Measurements from ENCODE around the gene TCEAL4. TPM values are rescaled to one million over a fixed set of nuclear protein-coding genes. Genes with fewer than 3 reads are reported as not detected.
A peak's percentile ranks its signal among the peaks of the same experiment; 100 is the strongest.

Gene TCEAL4
- 1 to 10 TPM; 4.0 to 8.2 TPM for total RNA-seq

- H3K4me3 Mint-ChIP-seq = peak within 1 kb of the TSS; percentile 74
- H3K27me3 Mint-ChIP-seq = peaks cover 19 to 34% of the 10 kb centered on the region in 2 donors
- no peak for DNase-seq (ENCODE audit: low spot score)
- peak within 1 kb of the TSS in 1 of 2 donors; percentile 28 for H3K27ac Mint-ChIP-seq
- no peaks in the 10 kb centered on the region for H3K9me3 Mint-ChIP-seq
- peaks cover 4% of the 10 kb centered on the region for H3K36me3 Mint-ChIP-seq
- peaks cover 4 to 5% of the 10 kb centered on the region in 2 donors for H3K4me1 Mint-ChIP-seq (ENCODE audit: low read depth in 2 of 2)
- peak; percentile 62 to 70 for ATAC-seq
Measured at GRCh38 chrX:103585411-103586313, at the start of gene TCEAL4. TCEAL4 (plus strand) TSS chrX:103585515; CDS start chrX:103586676, 1,161 bp downstream.

DNA sequence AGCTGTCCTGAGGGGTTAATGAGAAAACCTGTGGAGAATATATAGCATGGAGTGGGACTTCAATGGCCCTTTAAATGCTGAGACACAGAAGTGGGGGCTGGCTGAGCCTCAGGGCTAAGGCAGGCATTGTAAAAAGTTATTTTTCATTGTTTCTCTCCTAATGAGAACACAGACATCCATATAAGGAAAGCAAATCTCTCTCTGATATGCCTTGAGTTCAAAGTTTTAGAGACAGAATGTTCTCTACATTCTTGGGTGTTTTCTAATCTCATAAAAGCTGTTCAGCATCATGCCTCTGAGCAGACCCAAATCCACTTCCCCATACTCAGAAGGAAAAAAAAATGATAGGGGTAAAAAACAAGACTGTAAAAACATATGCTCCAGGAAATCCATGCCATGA lies 49.2 kb upstream of the TCEAL4 start:
- no peaks in the 10 kb centered on the region for H3K36me3 Mint-ChIP-seq
- no peak overlapping the region for H3K27ac Mint-ChIP-seq
- no peak overlapping the region for H3K4me3 Mint-ChIP-seq
- DNase-seq (ENCODE audit: low spot score) = no peak
- H3K4me1 Mint-ChIP-seq (ENCODE audit: low read depth in 2 of 2) = peaks cover 4 to 8% of the 10 kb centered on the region in 2 donors
- ATAC-seq = no peak
- no peaks in the 10 kb centered on the region for H3K9me3 Mint-ChIP-seq
- peaks cover 6 to 14% of the 10 kb centered on the region in 2 donors for H3K27me3 Mint-ChIP-seq

DNA sequence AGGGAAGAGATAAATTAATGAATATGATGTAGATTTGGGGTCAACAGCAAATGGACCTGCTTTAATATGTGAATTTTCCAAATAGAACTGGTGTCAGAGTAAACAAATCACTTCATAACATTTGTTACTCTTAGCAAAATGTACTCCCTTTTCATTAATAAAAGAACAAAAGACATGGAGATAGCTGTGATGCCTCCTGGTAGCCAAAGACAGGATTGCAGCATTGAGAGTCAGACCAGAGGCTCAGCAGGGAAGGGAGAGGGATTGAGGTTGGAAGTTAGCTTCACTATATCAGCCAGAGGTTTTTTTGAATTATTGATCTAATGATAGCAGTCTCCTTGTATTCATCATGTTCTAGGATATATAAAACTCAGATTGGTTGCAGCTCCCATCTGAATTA lies 48.6 kb upstream of the TCEAL4 start:
- H3K9me3 Mint-ChIP-seq = no peaks in the 10 kb centered on the region
- ATAC-seq (no peak), DNase-seq (ENCODE audit: low spot score) (no peak)
- H3K27me3 Mint-ChIP-seq = peaks cover 6 to 14% of the 10 kb centered on the region in 2 donors
- H3K27ac Mint-ChIP-seq = no peak overlapping the region
- H3K36me3 Mint-ChIP-seq = no peaks in the 10 kb centered on the region
- no peak overlapping the region for H3K4me3 Mint-ChIP-seq
- H3K4me1 Mint-ChIP-seq (ENCODE audit: low read depth in 2 of 2) = peaks cover 4 to 8% of the 10 kb centered on the region in 2 donors

DNA sequence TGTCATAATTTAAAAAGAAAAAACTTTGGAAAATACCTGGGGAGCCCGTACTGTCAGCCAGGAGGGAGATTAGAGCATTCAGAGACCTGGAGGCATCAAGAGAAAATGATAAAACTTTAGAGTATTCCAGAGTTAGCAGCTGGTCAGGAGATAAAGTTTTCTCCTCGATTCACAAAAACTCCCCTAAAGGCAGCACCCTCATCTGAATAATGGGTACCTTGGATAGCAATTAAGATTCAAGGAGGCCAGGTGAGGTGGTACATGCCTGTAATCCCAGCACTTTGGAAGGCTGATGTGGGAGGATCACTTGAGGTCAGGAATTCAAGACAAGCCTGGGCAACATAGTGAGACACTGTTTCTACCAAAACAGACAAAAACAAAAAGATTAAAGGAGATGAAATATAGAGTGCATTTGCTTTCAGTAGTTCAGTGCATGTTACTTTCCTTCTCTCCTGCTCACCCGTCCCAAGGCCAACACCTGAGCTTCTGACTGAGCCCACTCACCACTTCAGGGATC lies 47.4 kb upstream of the TCEAL4 start:
- Mint-ChIP-seq H3K4me3 (no peak overlapping the region), H3K9me3 (no peaks in the 10 kb centered on the region), H3K4me1 (ENCODE audit: low read depth in 2 of 2) (peaks cover 4 to 8% of the 10 kb centered on the region in 2 donors), H3K27me3 (peaks cover 6 to 14% of the 10 kb centered on the region in 2 donors), H3K36me3 (no peaks in the 10 kb centered on the region), H3K27ac (no peak overlapping the region)
- DNase-seq (ENCODE audit: low spot score) (no peak), ATAC-seq (no peak)

GRCh38 chrX:103538728-103539127 lies 46.6 kb upstream of the TCEAL4 start:
- Mint-ChIP-seq H3K9me3 (no peaks in the 10 kb centered on the region), H3K27ac (no peak overlapping the region), H3K27me3 (peaks cover 3 to 10% of the 10 kb centered on the region in 2 donors), H3K4me3 (no peak overlapping the region), H3K4me1 (ENCODE audit: low read depth in 2 of 2) (peaks cover under 1 to 4% of the 10 kb centered on the region in 2 donors), H3K36me3 (no peaks in the 10 kb centered on the region)
- DNase-seq (ENCODE audit: low spot score) = no peak
- ATAC-seq = peak in 1 of 2 donors; percentile 13

DNA sequence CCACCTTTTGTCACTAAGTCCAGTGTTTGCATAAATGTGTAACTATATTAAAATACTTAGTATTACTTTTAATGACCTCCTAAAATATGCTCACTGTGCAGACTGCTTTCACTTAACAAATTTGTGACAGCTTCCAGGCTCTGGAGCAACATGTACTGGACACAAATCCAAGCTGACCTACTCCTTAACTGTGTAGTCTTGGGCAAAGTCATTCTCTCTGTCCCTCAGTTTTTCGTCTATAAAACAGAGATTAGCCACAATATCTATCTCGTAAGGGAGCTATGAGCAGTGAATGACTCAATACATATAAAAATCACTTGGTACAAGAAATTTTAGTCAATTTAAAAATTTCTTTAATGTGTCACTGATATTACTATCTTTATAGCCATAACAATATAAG lies 45.6 kb upstream of the TCEAL4 start:
- H3K9me3 Mint-ChIP-seq = no peaks in the 10 kb centered on the region
- DNase-seq (ENCODE audit: low spot score) = no peak
- H3K4me1 Mint-ChIP-seq (ENCODE audit: low read depth in 2 of 2) = no peaks in the 10 kb centered on the region
- no peak for ATAC-seq
- H3K27ac Mint-ChIP-seq = no peak overlapping the region
- no peak overlapping the region for H3K4me3 Mint-ChIP-seq
- H3K36me3 Mint-ChIP-seq = no peaks in the 10 kb centered on the region
- peaks cover 0 to 9% of the 10 kb centered on the region in 2 donors for H3K27me3 Mint-ChIP-seq

- Mint-ChIP-seq H3K4me3 (no peak overlapping the region), H3K9me3 (no peaks in the 10 kb centered on the region), H3K4me1 (ENCODE audit: low read depth in 2 of 2) (no peaks in the 10 kb centered on the region), H3K36me3 (no peaks in the 10 kb centered on the region), H3K27ac (no peak overlapping the region), H3K27me3 (peaks cover 0 to 10% of the 10 kb centered on the region in 2 donors)
- ATAC-seq = no peak
- DNase-seq (ENCODE audit: low spot score) = no peak
Measured at GRCh38 chrX:103540145-103540544, 45.2 kb upstream of the TCEAL4 start.

- H3K27ac Mint-ChIP-seq = no peak overlapping the region
- peaks cover 0 to 37% of the 10 kb centered on the region in 2 donors for H3K27me3 Mint-ChIP-seq
- H3K36me3 Mint-ChIP-seq = no peaks in the 10 kb centered on the region
- H3K4me1 Mint-ChIP-seq (ENCODE audit: low read depth in 2 of 2) = peaks cover 0 to 4% of the 10 kb centered on the region in 2 donors
- H3K9me3 Mint-ChIP-seq = no peaks in the 10 kb centered on the region
- no peak for DNase-seq (ENCODE audit: low spot score)
- no peak for ATAC-seq
- H3K4me3 Mint-ChIP-seq = no peak overlapping the region
Measured at GRCh38 chrX:103549916-103550315, 35.4 kb upstream of the TCEAL4 start.

GRCh38 chrX:103550415-103551051 lies 34.8 kb upstream of the TCEAL4 start:
- DNase-seq (ENCODE audit: low spot score) (no peak), ATAC-seq (no peak)
- Mint-ChIP-seq H3K4me1 (ENCODE audit: low read depth in 2 of 2) (peaks cover 0 to 4% of the 10 kb centered on the region in 2 donors), H3K4me3 (no peak overlapping the region), H3K27me3 (peaks cover 0 to 33% of the 10 kb centered on the region in 2 donors), H3K27ac (no peak overlapping the region), H3K9me3 (no peaks in the 10 kb centered on the region), H3K36me3 (no peaks in the 10 kb centered on the region)

GRCh38 chrX:103552236-103552635 lies 33.1 kb upstream of the TCEAL4 start:
- no peak for DNase-seq (ENCODE audit: low spot score)
- Mint-ChIP-seq H3K36me3 (no peaks in the 10 kb centered on the region), H3K9me3 (no peaks in the 10 kb centered on the region), H3K4me1 (ENCODE audit: low read depth in 2 of 2) (peaks cover 0 to 4% of the 10 kb centered on the region in 2 donors), H3K4me3 (no peak overlapping the region), H3K27ac (no peak overlapping the region), H3K27me3 (peaks cover 0 to 27% of the 10 kb centered on the region in 2 donors)
- no peak for ATAC-seq

DNA sequence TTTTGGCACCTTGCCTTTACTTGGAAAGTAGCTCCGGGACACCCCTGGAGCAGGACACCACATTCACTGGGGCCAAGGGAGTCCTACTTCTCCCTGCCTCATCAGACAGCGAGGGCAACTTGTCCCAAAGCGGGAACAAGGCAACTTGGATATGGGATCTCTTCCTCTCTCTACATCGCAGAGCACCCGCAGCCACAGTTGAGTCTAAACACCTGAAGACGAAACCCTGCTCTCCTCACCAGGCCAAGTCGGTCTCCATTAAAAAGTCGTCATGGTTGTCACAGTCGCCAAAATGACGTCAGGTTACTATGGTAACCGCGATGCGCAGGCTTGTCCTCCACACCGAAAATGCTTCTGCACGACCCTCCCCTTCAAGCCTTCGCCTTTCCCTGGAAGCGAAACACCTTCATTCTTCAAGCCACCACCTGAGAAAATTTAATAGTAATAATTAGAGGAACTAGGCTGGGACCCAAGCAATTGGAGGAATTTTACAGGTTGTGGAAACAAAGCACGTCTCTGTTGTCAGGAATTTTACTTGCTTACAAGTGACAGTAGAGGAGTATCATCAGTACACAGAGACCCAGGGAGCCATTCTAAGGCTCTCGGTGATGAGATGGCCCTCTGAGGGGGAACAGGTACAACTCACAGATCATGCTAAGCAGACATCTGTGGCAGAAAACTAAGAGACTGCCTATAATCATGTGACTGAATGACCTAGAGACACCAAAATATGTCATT lies 30.5 kb upstream of the TCEAL4 start:
- H3K9me3 Mint-ChIP-seq = no peaks in the 10 kb centered on the region
- peak overlapping the region; percentile 88 for H3K4me3 Mint-ChIP-seq
- H3K36me3 Mint-ChIP-seq = no peaks in the 10 kb centered on the region
- DNase-seq (ENCODE audit: low spot score) (no peak), ATAC-seq (peak; percentile 58 to 76)
- peaks cover 0 to 25% of the 10 kb centered on the region in 2 donors for H3K27me3 Mint-ChIP-seq
- peak overlapping the region; percentile 46 to 81 for H3K27ac Mint-ChIP-seq
- peaks cover 0 to 4% of the 10 kb centered on the region in 2 donors for H3K4me1 Mint-ChIP-seq (ENCODE audit: low read depth in 2 of 2)

- H3K27me3 Mint-ChIP-seq = peaks cover 0 to 21% of the 10 kb centered on the region in 2 donors
- H3K4me3 Mint-ChIP-seq = no peak overlapping the region
- no peak for DNase-seq (ENCODE audit: low spot score)
- no peaks in the 10 kb centered on the region for H3K36me3 Mint-ChIP-seq
- H3K27ac Mint-ChIP-seq = no peak overlapping the region
- H3K9me3 Mint-ChIP-seq = no peaks in the 10 kb centered on the region
- peaks cover 0 to 4% of the 10 kb centered on the region in 2 donors for H3K4me1 Mint-ChIP-seq (ENCODE audit: low read depth in 2 of 2)
- no peak for ATAC-seq
Measured at GRCh38 chrX:103556963-103557612, 28.2 kb upstream of the TCEAL4 start.

DNA sequence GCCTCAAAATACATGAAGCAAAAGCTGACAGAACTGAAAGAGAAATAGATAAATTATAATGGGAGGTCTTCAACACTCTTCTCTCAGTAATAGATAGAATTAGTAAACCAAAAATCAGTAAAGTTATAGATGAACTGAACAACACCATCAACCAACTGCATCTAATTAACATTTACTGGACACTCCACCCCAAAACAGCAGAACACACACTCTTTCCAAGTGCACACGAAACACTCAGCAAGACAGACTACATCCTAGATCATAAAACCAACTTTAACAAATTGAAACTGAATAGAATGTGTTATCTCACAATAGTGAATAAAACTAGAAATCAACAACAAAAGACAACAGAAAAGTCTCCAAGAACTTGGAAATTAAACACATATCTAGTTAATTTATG lies 25.1 kb upstream of the TCEAL4 start:
- H3K27ac Mint-ChIP-seq = no peak overlapping the region
- no peaks in the 10 kb centered on the region for H3K9me3 Mint-ChIP-seq
- DNase-seq (ENCODE audit: low spot score) (no peak), ATAC-seq (no peak)
- no peak overlapping the region for H3K4me3 Mint-ChIP-seq
- no peaks in the 10 kb centered on the region for H3K36me3 Mint-ChIP-seq
- H3K27me3 Mint-ChIP-seq = peaks cover 6 to 18% of the 10 kb centered on the region in 2 donors
- H3K4me1 Mint-ChIP-seq (ENCODE audit: low read depth in 2 of 2) = no peaks in the 10 kb centered on the region
